ENCODE results near the gene KCNS1. TPM values are rescaled to one million over a fixed set of nuclear protein-coding genes. Genes with fewer than 3 reads are reported as not detected.

KCNS1 gene
- total RNA-seq, 1 donor from 2014 or later: 8.1 TPM

DNA sequence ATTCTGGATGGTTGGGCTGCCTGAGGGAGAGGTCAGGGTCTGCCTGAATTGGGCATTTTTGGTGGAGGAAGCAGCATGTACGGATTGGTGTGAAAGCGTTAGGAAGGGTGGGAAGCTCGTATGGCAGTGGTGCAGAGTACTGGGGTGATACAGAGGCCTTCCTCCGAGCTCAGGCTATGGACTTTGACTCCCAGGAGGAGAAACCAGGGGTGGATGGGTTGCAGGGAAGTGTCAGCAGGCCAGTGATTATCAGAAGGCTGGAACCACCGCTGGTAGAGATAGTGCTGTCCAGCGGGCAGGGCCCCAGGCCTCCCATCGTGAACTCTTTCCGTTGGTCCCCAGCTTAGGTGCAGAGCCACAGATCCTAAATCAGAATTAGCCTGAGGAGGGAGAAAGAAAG lies 8.7 kb upstream of the KCNS1 start:
- no peak for DNase-seq (ENCODE audit: low read depth)
- no peak for TF ChIP-seq CTCF (conservative IDR thresholded peaks at IDR 0.05; ENCODE audit: low read depth, low read length)
- H3K4me3 ChIP-seq (ENCODE audit: low read depth, low read length): no peak overlapping the region

- TF ChIP-seq CTCF (conservative IDR thresholded peaks at IDR 0.05; ENCODE audit: low read depth, low read length): no peak
- DNase-seq (ENCODE audit: low read depth): no peak
- no peak overlapping the region for H3K4me3 ChIP-seq (ENCODE audit: low read depth, low read length)
Observed at GRCh38 chr20:45105317-45105716, 4.4 kb upstream of the KCNS1 start.

GRCh38 chr20:45104786-45105185 lies 3.9 kb upstream of the KCNS1 start:
- peak; percentile 94 for DNase-seq (ENCODE audit: low read depth)
- no peak overlapping the region for H3K4me3 ChIP-seq (ENCODE audit: low read depth, low read length)
- no peak for TF ChIP-seq CTCF (conservative IDR thresholded peaks at IDR 0.05; ENCODE audit: low read depth, low read length)

DNA sequence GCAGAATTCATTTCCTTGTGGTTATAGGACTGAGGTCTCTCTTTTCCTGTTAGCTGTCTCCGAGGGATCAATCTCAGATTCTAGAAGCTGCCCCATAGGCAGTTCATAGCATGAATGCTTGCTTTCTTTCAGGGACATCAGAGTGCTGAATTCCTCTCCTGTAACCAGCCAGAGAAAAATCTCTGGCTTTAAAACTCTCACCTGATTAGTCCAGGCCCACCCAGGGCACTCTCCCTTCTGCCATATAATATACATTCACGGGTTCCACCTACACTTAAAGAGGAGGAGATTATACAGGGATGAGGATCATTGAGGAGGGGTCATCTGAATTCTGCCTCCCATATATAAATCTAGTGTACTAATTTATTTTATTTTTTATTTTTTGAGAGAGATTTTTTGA lies 2.1 kb upstream of the KCNS1 start:
- TF ChIP-seq CTCF (conservative IDR thresholded peaks at IDR 0.05; ENCODE audit: low read depth, low read length): no peak
- no peak for DNase-seq (ENCODE audit: low read depth)
- H3K4me3 ChIP-seq (ENCODE audit: low read depth, low read length): no peak overlapping the region

DNA sequence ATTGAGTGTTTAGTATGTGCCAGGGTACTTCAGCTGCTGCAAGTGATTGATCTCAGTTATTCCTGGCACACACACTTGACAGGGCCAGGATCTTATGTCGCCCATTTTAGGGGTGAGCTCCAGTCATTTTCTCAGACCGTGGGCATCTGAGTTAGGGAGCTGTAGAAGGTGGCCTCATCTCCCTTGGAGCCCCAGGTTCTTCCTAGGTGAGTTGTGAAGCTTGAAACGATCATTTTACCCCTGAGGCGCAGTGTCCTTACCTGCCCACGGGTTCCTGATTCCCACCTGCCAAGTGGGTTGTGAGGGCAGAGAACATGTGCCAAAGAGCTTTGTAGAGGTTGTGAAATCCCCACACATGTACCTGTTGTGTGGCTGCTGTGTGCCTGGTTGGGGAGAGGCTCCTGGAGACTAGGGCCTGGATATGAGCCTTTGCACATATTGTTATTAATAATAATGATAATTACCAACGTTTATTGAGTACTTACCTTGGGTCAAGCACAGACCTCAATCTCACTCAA lies 465 bp upstream of the KCNS1 start:
- H3K4me3 ChIP-seq (ENCODE audit: low read depth, low read length): no peak overlapping the region

GRCh38 chr20:45098103-45098773 lies 2.7 kb downstream of the KCNS1 start:
- no peak for DNase-seq (ENCODE audit: low read depth)
- TF ChIP-seq CTCF (conservative IDR thresholded peaks at IDR 0.05; ENCODE audit: low read depth, low read length): peak; percentile 52
- H3K4me3 ChIP-seq (ENCODE audit: low read depth, low read length): peak overlapping the region; percentile 22

More for the DNA sequence above, 465 bp upstream of the KCNS1 start:
- TF ChIP-seq CTCF (conservative IDR thresholded peaks at IDR 0.05; ENCODE audit: low read depth, low read length): no peak
- DNase-seq (ENCODE audit: low read depth): no peak
